HG03039 (cell line): ENCODE results near the gene DDRGK1.

Experiments used
- ATAC-seq: cut with Tn5 transposase; IDR thresholded peaks from one replicate; pipeline ENCODE4 v1.9.1; 2021; ENCODE audit warnings: mild to moderate bottlenecking, moderate library complexity; ENCODE audit not compliant: unreplicated experiment

Gene DDRGK1

GRCh38 chr20:3204124-3204794 is at the start of gene DDRGK1:
DDRGK1 (minus strand) TSS chr20:3204682; CDS start chr20:3204627, 55 bp downstream.
- peak; percentile 80 for ATAC-seq

- no peak for ATAC-seq
Measured at GRCh38 chr20:3251806-3252205, 47.3 kb upstream of the DDRGK1 start.

GRCh38 chr20:3250091-3250504 is 45.6 kb upstream of the DDRGK1 start:
- no peak for ATAC-seq

GRCh38 chr20:3248993-3249347 is 44.5 kb upstream of the DDRGK1 start:
- no peak for ATAC-seq

- no peak for ATAC-seq
Measured at GRCh38 chr20:3248167-3248992, 43.9 kb upstream of the DDRGK1 start.

GRCh38 chr20:3247638-3248037 is 43.2 kb upstream of the DDRGK1 start:
- ATAC-seq, result no peak

- ATAC-seq, result no peak
Measured at GRCh38 chr20:3246682-3247081, 42.2 kb upstream of the DDRGK1 start.

- no peak for ATAC-seq
Measured at GRCh38 chr20:3245711-3246110, 41.2 kb upstream of the DDRGK1 start.

GRCh38 chr20:3245156-3245555 is 40.7 kb upstream of the DDRGK1 start:
- no peak for ATAC-seq

GRCh38 chr20:3244613-3245012 is 40.1 kb upstream of the DDRGK1 start:
- ATAC-seq, result no peak

GRCh38 chr20:3243718-3244358 is 39.4 kb upstream of the DDRGK1 start:
- ATAC-seq, result no peak

GRCh38 chr20:3242172-3242692 is 37.8 kb upstream of the DDRGK1 start:
- no peak for ATAC-seq

GRCh38 chr20:3240776-3241363 is 36.4 kb upstream of the DDRGK1 start:
- ATAC-seq, result no peak

- no peak for ATAC-seq
Measured at GRCh38 chr20:3239867-3240775, 35.6 kb upstream of the DDRGK1 start.

GRCh38 chr20:3239026-3239866 is 34.8 kb upstream of the DDRGK1 start, which contains the start of gene SLC4A11:
SLC4A11 (minus strand) TSS chr20:3239190; CDS start chr20:3239137, 53 bp downstream.
- no peak for ATAC-seq

GRCh38 chr20:3238616-3239025 is 34.1 kb upstream of the DDRGK1 start:
- ATAC-seq, result no peak

GRCh38 chr20:3237958-3238615 is 33.6 kb upstream of the DDRGK1 start:
- no peak for ATAC-seq
